ENCODE data around the gene ITPK1.

ITPK1 gene

GRCh38 chr14:93059260-93059659 is 56.5 kb downstream of the ITPK1 start:
- TF ChIP-seq TCF12 (IDR thresholded peaks at IDR 0.05; ENCODE audit: low read depth) (no peak), REST (IDR thresholded peaks at IDR 0.05; ENCODE audit: low read depth) (no peak), CEBPB (IDR thresholded peaks at IDR 0.05) (no peak), EGR1 (IDR thresholded peaks at IDR 0.05) (no peak), MAX (IDR thresholded peaks at IDR 0.05) (no peak), TEAD4 (IDR thresholded peaks at IDR 0.05) (no peak), RAD21 (IDR thresholded peaks at IDR 0.05; ENCODE audit: low read depth) (no peak), FOXM1 (IDR thresholded peaks at IDR 0.05; ENCODE audit: borderline replicate concordance, low read depth) (no peak), NFIC (IDR thresholded peaks at IDR 0.05) (no peak), TAF1 (IDR thresholded peaks at IDR 0.05; ENCODE audit: low read depth) (no peak), YY1 (IDR thresholded peaks at IDR 0.05; ENCODE audit: low read depth) (no peak)

- TF ChIP-seq EGR1 (IDR thresholded peaks at IDR 0.05) (no peak), ZBTB7A (IDR thresholded peaks at IDR 0.05; ENCODE audit: low read depth) (no peak), TEAD4 (IDR thresholded peaks at IDR 0.05) (no peak), EP300 (IDR thresholded peaks at IDR 0.05; ENCODE audit: borderline replicate concordance) (no peak), CREB1 (IDR thresholded peaks at IDR 0.05; ENCODE audit: low read depth) (no peak), YY1 (IDR thresholded peaks at IDR 0.05; ENCODE audit: low read depth) (no peak)
These were observed 58.0 kb downstream of the ITPK1 start for GRCh38 chr14:93057586-93058280.

- TF ChIP-seq CEBPB (IDR thresholded peaks at IDR 0.05), result no peak
These were observed 58.7 kb downstream of the ITPK1 start for GRCh38 chr14:93056840-93057585.

GRCh38 chr14:93056166-93056839 is 59.4 kb downstream of the ITPK1 start:
- TF ChIP-seq MAX (IDR thresholded peaks at IDR 0.05), result no peak
- TF ChIP-seq RAD21 (IDR thresholded peaks at IDR 0.05; ENCODE audit: low read depth), result no peak
- no peak for TF ChIP-seq YY1 (IDR thresholded peaks at IDR 0.05; ENCODE audit: low read depth)
- no peak for TF ChIP-seq NFIC (IDR thresholded peaks at IDR 0.05)
- no peak for TF ChIP-seq EP300 (IDR thresholded peaks at IDR 0.05; ENCODE audit: borderline replicate concordance)
- no peak for TF ChIP-seq REST (IDR thresholded peaks at IDR 0.05; ENCODE audit: low read depth)
- no peak for TF ChIP-seq EGR1 (IDR thresholded peaks at IDR 0.05)
- no peak for TF ChIP-seq TEAD4 (IDR thresholded peaks at IDR 0.05)
- no peak for TF ChIP-seq FOXM1 (IDR thresholded peaks at IDR 0.05; ENCODE audit: borderline replicate concordance, low read depth)
- no peak for TF ChIP-seq TAF1 (IDR thresholded peaks at IDR 0.05; ENCODE audit: low read depth)
- TF ChIP-seq ZBTB7A (IDR thresholded peaks at IDR 0.05; ENCODE audit: low read depth), result no peak
- TF ChIP-seq USF1 (IDR thresholded peaks at IDR 0.05), result no peak
- no peak for TF ChIP-seq CEBPB (IDR thresholded peaks at IDR 0.05)
- no peak for TF ChIP-seq CREB1 (IDR thresholded peaks at IDR 0.05; ENCODE audit: low read depth)

- TF ChIP-seq RAD21 (IDR thresholded peaks at IDR 0.05; ENCODE audit: low read depth) (no peak), TCF12 (IDR thresholded peaks at IDR 0.05; ENCODE audit: low read depth) (no peak), FOXM1 (IDR thresholded peaks at IDR 0.05; ENCODE audit: borderline replicate concordance, low read depth) (no peak), TEAD4 (IDR thresholded peaks at IDR 0.05) (no peak), EP300 (IDR thresholded peaks at IDR 0.05; ENCODE audit: borderline replicate concordance) (no peak), CREB1 (IDR thresholded peaks at IDR 0.05; ENCODE audit: low read depth) (no peak), ZBTB7A (IDR thresholded peaks at IDR 0.05; ENCODE audit: low read depth) (no peak), CEBPB (IDR thresholded peaks at IDR 0.05) (no peak), MAX (IDR thresholded peaks at IDR 0.05) (no peak), NFIC (IDR thresholded peaks at IDR 0.05) (no peak), USF1 (IDR thresholded peaks at IDR 0.05) (no peak), REST (IDR thresholded peaks at IDR 0.05; ENCODE audit: low read depth) (no peak)
These were observed 60.0 kb downstream of the ITPK1 start for GRCh38 chr14:93055651-93056115.

Measured in Ishikawa (cell line).